Measurements from ENCODE around the gene TMEM225B. TPM values are rescaled to one million over a fixed set of nuclear protein-coding genes. Genes with fewer than 3 reads are reported as not detected.

Gene TMEM225B
- total and polyA plus RNA-seq, 2 of the 4 experiments (the other 2 are of a cell fraction) = 0.32 to 0.54 TPM

- peak within 1 kb of the TSS; percentile 97 for H4K91ac ChIP-seq (ENCODE audit: insufficient read depth, low read depth, low read length)
- H3K27me3 ChIP-seq (ENCODE audit: control insufficient read depth, insufficient read depth, low read length) = no peaks in the 10 kb centered on the region
- H4K5ac ChIP-seq (ENCODE audit: low read depth, low read length) = peak within 1 kb of the TSS; percentile 95
- dilution Hi-C loops (cut with HindIII; ENCODE audit: low sequenced_read_pairs, unreplicated experiment) = no loop called here
- peaks cover 28% of the 10 kb centered on the region for H3K9me1 ChIP-seq (ENCODE audit: insufficient read depth, low read length)
- peak within 1 kb of the TSS; percentile 93 for H3K18ac ChIP-seq (ENCODE audit: low read depth, low read length)
- peaks cover 28% of the 10 kb centered on the region for H3K36me3 ChIP-seq (ENCODE audit: control insufficient read depth, insufficient read depth, low read length)
- no peaks in the 10 kb centered on the region for H3K9me3 ChIP-seq (ENCODE audit: control insufficient read depth, insufficient read depth, low read length)
- peak within 1 kb of the TSS; percentile 97 for H3K9ac ChIP-seq (ENCODE audit: low read depth, low read length)
- POLR2A ChIA-PET (ENCODE audit: unreplicated experiment) = no interaction called here
- peak within 1 kb of the TSS; percentile 83 for H3K4me3 ChIP-seq (ENCODE audit: insufficient read depth, low read depth, low read length)
- H4K20me1 ChIP-seq (ENCODE audit: insufficient read depth, low read length) = peaks cover 1% of the 10 kb centered on the region; the same call in 1 of the 2 replicates
- peak within 1 kb of the TSS; percentile 99 for H3K23ac ChIP-seq (ENCODE audit: low read depth, low read length)
- peak within 1 kb of the TSS; percentile 99 for H3K4ac ChIP-seq (ENCODE audit: low read depth, low read length)
- DNase-seq (peak; percentile 85), ATAC-seq (ENCODE audit: low read depth) (peak; percentile 71)
- peak within 1 kb of the TSS; percentile 98 for H2AFZ ChIP-seq (replicated peaks; ENCODE audit: low read length, poor library complexity)
- H3K79me1 ChIP-seq (ENCODE audit: low read depth in 1 of 2, low read length in 2 of 2) = peaks cover 37 to 68% of the 10 kb centered on the region in 2 experiments
- no TSS peak for BruUV-seq (replicated peaks)
- peak within 1 kb of the TSS; percentile 95 for H2AK9ac ChIP-seq (replicated peaks; ENCODE audit: low read depth, low read length, poor library complexity)
- peak within 1 kb of the TSS; percentile 100 for H3K14ac ChIP-seq (replicated peaks; ENCODE audit: low read depth, low read length)
- peak within 1 kb of the TSS; percentile 98 to 99 for H4K8ac ChIP-seq (ENCODE audit: low read depth in 2 of 2, low read length in 2 of 2)
- H3K27ac ChIP-seq (ENCODE audit: insufficient read depth, low read length) = peak within 1 kb of the TSS; percentile 97
- H3K4me2 ChIP-seq (ENCODE audit: low read depth, low read length) = peak within 1 kb of the TSS; percentile 85
- in situ Hi-C loops (cut with MboI; ENCODE audit: low sequenced_read_pairs) = no loop called here
- CTCF ChIA-PET = no interaction called here
- WGBS, 2 experiments (ENCODE audit: extremely low coverage in 2 of 2, insufficient read length in 1 of 2) = 1% methylated on average over 30 of the region's 73 CpGs; no CpG with 5 or more reads in 1 of the 2 experiments
- peak within 1 kb of the TSS; percentile 59; the same call in 1 of the 2 replicates for H2BK20ac ChIP-seq (ENCODE audit: low read depth, low read length)
- peaks cover 14% of the 10 kb centered on the region for H3K4me1 ChIP-seq (ENCODE audit: control insufficient read depth, insufficient read depth, low read length)
- peak within 1 kb of the TSS; percentile 53; the same call in 2 of the 3 replicates for H2BK15ac ChIP-seq (ENCODE audit: low read depth, low read length)
- H2BK5ac ChIP-seq (ENCODE audit: low read depth, low read length, poor library complexity, severe bottlenecking) = peak within 1 kb of the TSS; percentile 94
- H2AK5ac ChIP-seq (ENCODE audit: low read depth, low read length) = peak within 1 kb of the TSS; percentile 98
- peak within 1 kb of the TSS; percentile 96 for H2BK120ac ChIP-seq (ENCODE audit: low read depth, low read length)
- peak within 1 kb of the TSS; percentile 98 for H3K56ac ChIP-seq (ENCODE audit: extremely low read depth, insufficient read depth, low read length)
- intact Hi-C loops (cut with micrococcal nuclease) = loop anchor here (5.0 kb wide), 1 partner anchor 359 kb away; the partner anchor contains the start of gene TRIM4
- TF ChIP-seq MAFK (IDR thresholded peaks at IDR 0.05; ENCODE audit: low read depth, low read length) (no peak), MAZ (IDR thresholded peaks at IDR 0.05; ENCODE audit: borderline replicate concordance, low read depth, low read length) (peak; percentile 69; the same call in 1 of the 2 replicates), NFE2L2 (IDR thresholded peaks at IDR 0.05; ENCODE audit: low read depth, low read length) (no peak), RCOR1 (IDR thresholded peaks at IDR 0.05; ENCODE audit: insufficient replicate concordance, low read length) (peak; percentile 28), BHLHE40 (IDR thresholded peaks at IDR 0.05; ENCODE audit: low read depth, low read length) (no peak), ELK1 (IDR thresholded peaks at IDR 0.05; ENCODE audit: borderline replicate concordance, low read depth, low read length) (no peak), MXI1 (IDR thresholded peaks at IDR 0.05; ENCODE audit: borderline replicate concordance, low read depth, low read length) (peak; percentile 40; the same call in 1 of the 2 replicates), POLR2A (IDR thresholded peaks at IDR 0.05; ENCODE audit: low read depth, low read length) (peak; percentile 86), CEBPB (IDR thresholded peaks at IDR 0.05; ENCODE audit: low read depth, low read length) (peak; percentile 32; the same call in 1 of the 2 replicates), SMC3 (IDR thresholded peaks at IDR 0.05; ENCODE audit: low read depth, low read length) (no peak), RFX5 (IDR thresholded peaks at IDR 0.05; ENCODE audit: low read depth, low read length) (0 out of 2 replicates have a peak, but pooled peaks have one; percentile 0), FOS (IDR thresholded peaks at IDR 0.05; ENCODE audit: low read depth, low read length) (no peak), CTCF (conservative IDR thresholded peaks at IDR 0.05; ENCODE audit: low read depth, low read length) (no peak)
Observed at GRCh38 chr7:99558306-99559174, 39.5 kb upstream of the TMEM225B start, which contains the start of gene ZNF655. Gene ZNF655, plus strand, starts transcription at chr7:99558642. Its CDS starts 1,918 bp downstream, at chr7:99560560.

All from IMR-90 (cell line).